Measurements from ENCODE around the gene CCDC47.

The CCDC47 gene

GRCh38 chr17:63753215-63753614, 20.2 kb downstream of the CCDC47 start:
- Histone ChIP-seq H3K27ac (ENCODE audit: extremely low read depth, low read depth, low read length) (no peak overlapping the region), H3K4me1 (ENCODE audit: control insufficient read depth, insufficient read depth, low read length) (no peaks in the 10 kb centered on the region), H3K4me3 (ENCODE audit: low read depth, low read length) (no peak overlapping the region), H3K36me3 (ENCODE audit: control insufficient read depth in 2 of 2, insufficient read depth in 1 of 2, low read length in 2 of 2) (peaks cover 87 to 98% of the 10 kb centered on the region in 2 experiments), H3K9me3 (ENCODE audit: control insufficient read depth, insufficient read depth, low read depth, low read length) (no peaks in the 10 kb centered on the region)
- ChIA-PET POLR2A (no interaction called here), CTCF (no interaction called here)
- TF ChIP-seq ZNF324 (tag by site-specific recombination; IDR thresholded peaks at IDR 0.05) (no peak), GFI1B (tag by site-specific recombination; IDR thresholded peaks at IDR 0.05) (no peak), ZNF548 (tag by site-specific recombination; IDR thresholded peaks at IDR 0.05) (no peak), SALL2 (tag by site-specific recombination; IDR thresholded peaks at IDR 0.05; ENCODE audit: borderline replicate concordance) (no peak), ZNF792 (tag by site-specific recombination; IDR thresholded peaks at IDR 0.05) (no peak), ZNF514 (tag by site-specific recombination; IDR thresholded peaks at IDR 0.05) (no peak), ZNF626 (tag by site-specific recombination; IDR thresholded peaks at IDR 0.05) (no peak), KLF8 (tag by site-specific recombination; IDR thresholded peaks at IDR 0.05) (no peak), KLF10 (tag by site-specific recombination; IDR thresholded peaks at IDR 0.05) (no peak), ZNF645 (tag by site-specific recombination; IDR thresholded peaks at IDR 0.05) (no peak), INSM2 (tag by site-specific recombination; IDR thresholded peaks at IDR 0.05) (no peak), ATF2 (tag by site-specific recombination; IDR thresholded peaks at IDR 0.05; ENCODE audit: low read depth) (no peak), ZNF280C (tag by site-specific recombination; IDR thresholded peaks at IDR 0.05) (no peak), ZNF488 (tag by site-specific recombination; IDR thresholded peaks at IDR 0.05) (no peak), KLF9 (tag by site-specific recombination; IDR thresholded peaks at IDR 0.05; ENCODE audit: low read depth) (no peak)

GRCh38 chr17:63752707-63753106, 20.7 kb downstream of the CCDC47 start:
- ChIA-PET CTCF (no interaction called here), POLR2A (no interaction called here)
- Histone ChIP-seq H3K36me3 (ENCODE audit: control insufficient read depth in 2 of 2, insufficient read depth in 1 of 2, low read length in 2 of 2) (peaks cover 87 to 98% of the 10 kb centered on the region in 2 experiments), H3K9me3 (ENCODE audit: control insufficient read depth, insufficient read depth, low read depth, low read length) (no peaks in the 10 kb centered on the region), H3K4me3 (ENCODE audit: low read depth, low read length) (no peak overlapping the region), H3K4me1 (ENCODE audit: control insufficient read depth, insufficient read depth, low read length) (no peaks in the 10 kb centered on the region), H3K27ac (ENCODE audit: extremely low read depth, low read depth, low read length) (no peak overlapping the region)
- TF ChIP-seq OSR2 (tag by site-specific recombination; IDR thresholded peaks at IDR 0.05): no peak
- no peak for TF ChIP-seq ZNF518A (tag by site-specific recombination; conservative IDR thresholded peaks at IDR 0.05; ENCODE audit: low read depth)
- no peak for TF ChIP-seq INSM2 (tag by site-specific recombination; IDR thresholded peaks at IDR 0.05)
- TF ChIP-seq ZNF510 (tag by site-specific recombination; IDR thresholded peaks at IDR 0.05; ENCODE audit: insufficient replicate concordance): no peak
- no peak for TF ChIP-seq BCL11B (tag by site-specific recombination; IDR thresholded peaks at IDR 0.05; ENCODE audit: low read depth)
- TF ChIP-seq ZNF585B (tag by site-specific recombination; IDR thresholded peaks at IDR 0.05): no peak
- no peak for TF ChIP-seq GLIS2 (tag by site-specific recombination; IDR thresholded peaks at IDR 0.05)
